Neural crest cell (in vitro differentiated cells): ENCODE data around the gene CHTF18. TPM values are rescaled to one million over a fixed set of nuclear protein-coding genes. Genes with fewer than 3 reads are reported as not detected.
"Not testable (repeated sequence)": the region's sequence is repeated elsewhere in the genome, so short reads cannot be mapped to it uniquely, and the experiment has no call there.

ENCODE experiments used
- DNase-seq: peaks from one replicate; pipeline ENCODE4 v3.0.0; 2021; ENCODE audit warnings: low read depth, mixed read lengths, low spot score
- H3K27ac Mint-ChIP-seq: one replicate; pipeline ENCODE4 v1.8.0; 2021; ENCODE audit warnings: mild to moderate bottlenecking, mixed read lengths; ENCODE audit not compliant: unreplicated experiment
- H3K27me3 Mint-ChIP-seq: 2 replicates; pipeline ENCODE4 v1.8.0; 2021; ENCODE audit warnings: low read depth, mild to moderate bottlenecking, mixed read lengths
- H3K36me3 Mint-ChIP-seq: 2 replicates; pipeline ENCODE4 v1.8.0; 2021; ENCODE audit warnings: low read depth, mild to moderate bottlenecking, mixed read lengths
- H3K4me1 Mint-ChIP-seq: 2 replicates; pipeline ENCODE4 v1.8.0; 2021; ENCODE audit warnings: mixed read lengths
- H3K4me3 Mint-ChIP-seq: one replicate; pipeline ENCODE4 v1.8.0; 2021; ENCODE audit warnings: mild to moderate bottlenecking, mixed read lengths
- H3K9me3 Mint-ChIP-seq: 2 replicates; pipeline ENCODE4 v1.8.0; 2021; ENCODE audit warnings: mixed read lengths
- total RNA-seq: library from RNA; stranded (reverse); gene quantifications from 2 replicates; pipeline ENCODE4 v1.2.1, GENCODE V29; 2021
- TF ChIP-seq, protein P1 (sequence below): fragments of 200-600 bp; sonication (generic); conservative IDR thresholded peaks from 2 replicates; pipeline ENCODE4 v1.5.0; 2021; ENCODE audit warnings: antibody characterized with exemption, mild to moderate bottlenecking

The CHTF18 gene
- total RNA-seq, 1 donor from 2014 or later = 169 TPM

DNA sequence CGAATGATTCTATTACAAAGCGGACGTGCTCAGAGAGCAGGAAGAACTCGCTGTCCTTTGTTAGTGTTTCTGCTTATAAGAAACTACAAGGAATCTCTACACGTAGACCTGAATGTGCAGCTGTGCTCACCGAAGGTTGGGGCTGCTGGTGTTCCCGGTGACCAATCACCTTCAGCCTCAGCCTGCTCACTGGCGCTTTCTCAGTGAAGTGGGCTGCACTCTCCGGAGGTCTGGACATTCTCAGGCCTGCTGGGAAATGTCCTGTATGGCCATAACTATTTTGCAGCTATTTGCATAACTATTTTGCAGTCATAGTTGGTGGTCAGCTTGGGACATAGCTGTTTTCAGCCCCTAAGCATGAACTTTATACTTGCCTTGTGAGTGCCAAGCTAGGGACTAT is 37.9 kb upstream of the CHTF18 start:
- Mint-ChIP-seq H3K27ac (no peak overlapping the region), H3K27me3 (peaks cover 5% of the 10 kb centered on the region), H3K4me3 (no peak overlapping the region), H3K4me1 (peaks cover 18% of the 10 kb centered on the region), H3K36me3 (no peaks in the 10 kb centered on the region), H3K9me3 (no peaks in the 10 kb centered on the region)
- no peak for DNase-seq
- TF ChIP-seq, protein P1, sequence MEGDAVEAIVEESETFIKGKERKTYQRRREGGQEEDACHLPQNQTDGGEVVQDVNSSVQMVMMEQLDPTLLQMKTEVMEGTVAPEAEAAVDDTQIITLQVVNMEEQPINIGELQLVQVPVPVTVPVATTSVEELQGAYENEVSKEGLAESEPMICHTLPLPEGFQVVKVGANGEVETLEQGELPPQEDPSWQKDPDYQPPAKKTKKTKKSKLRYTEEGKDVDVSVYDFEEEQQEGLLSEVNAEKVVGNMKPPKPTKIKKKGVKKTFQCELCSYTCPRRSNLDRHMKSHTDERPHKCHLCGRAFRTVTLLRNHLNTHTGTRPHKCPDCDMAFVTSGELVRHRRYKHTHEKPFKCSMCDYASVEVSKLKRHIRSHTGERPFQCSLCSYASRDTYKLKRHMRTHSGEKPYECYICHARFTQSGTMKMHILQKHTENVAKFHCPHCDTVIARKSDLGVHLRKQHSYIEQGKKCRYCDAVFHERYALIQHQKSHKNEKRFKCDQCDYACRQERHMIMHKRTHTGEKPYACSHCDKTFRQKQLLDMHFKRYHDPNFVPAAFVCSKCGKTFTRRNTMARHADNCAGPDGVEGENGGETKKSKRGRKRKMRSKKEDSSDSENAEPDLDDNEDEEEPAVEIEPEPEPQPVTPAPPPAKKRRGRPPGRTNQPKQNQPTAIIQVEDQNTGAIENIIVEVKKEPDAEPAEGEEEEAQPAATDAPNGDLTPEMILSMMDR = no peak

GRCh38 chr16:751152-752006 is 37.0 kb upstream of the CHTF18 start:
- H3K4me3 Mint-ChIP-seq = no peak overlapping the region

GRCh38 chr16:752007-752312 is 36.5 kb upstream of the CHTF18 start:
- Mint-ChIP-seq H3K9me3 (peaks cover 3% of the 10 kb centered on the region), H3K4me3 (no peak overlapping the region), H3K36me3 (no peaks in the 10 kb centered on the region), H3K27me3 (peaks cover 8% of the 10 kb centered on the region), H3K27ac (no peak overlapping the region), H3K4me1 (peaks cover 18% of the 10 kb centered on the region)
- TF ChIP-seq, protein P1 = no peak
- DNase-seq = no peak

More at GRCh38 chr16:751152-752006, 37.0 kb upstream of the CHTF18 start:
- Mint-ChIP-seq H3K4me1 (peaks cover 18% of the 10 kb centered on the region), H3K9me3 (peaks cover under 1% of the 10 kb centered on the region), H3K27ac (no peak overlapping the region), H3K27me3 (peaks cover 5% of the 10 kb centered on the region), H3K36me3 (no peaks in the 10 kb centered on the region)
- TF ChIP-seq, protein P1 = no peak
- DNase-seq = no peak

- not testable (repeated sequence) for H3K27ac Mint-ChIP-seq, H3K36me3 Mint-ChIP-seq, H3K27me3 Mint-ChIP-seq, DNase-seq, H3K9me3 Mint-ChIP-seq
- Mint-ChIP-seq H3K4me1 (peaks cover 18% of the 10 kb centered on the region), H3K4me3 (peak overlapping the region; percentile 47)
Measured at GRCh38 chr16:754121-754607, 34.3 kb upstream of the CHTF18 start.

DNA sequence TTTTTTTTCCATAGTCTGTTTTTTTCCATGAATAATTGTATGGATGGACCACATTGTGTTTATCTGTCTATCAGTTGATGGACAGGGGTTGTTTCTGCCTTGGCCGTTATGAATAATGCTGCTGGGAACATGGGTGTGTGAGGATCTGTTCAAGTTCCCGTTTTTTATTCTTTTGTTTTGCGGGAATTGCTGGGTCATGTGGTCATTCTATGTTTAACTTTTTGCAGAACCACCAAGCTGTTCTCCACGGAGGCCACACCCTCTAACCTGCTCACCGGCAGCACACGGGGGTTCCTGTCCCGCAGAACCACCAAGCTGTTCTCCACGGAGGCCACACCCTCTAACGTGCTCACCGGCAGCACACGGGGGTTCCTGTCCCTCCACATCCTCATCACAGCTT is 33.8 kb upstream of the CHTF18 start:
- TF ChIP-seq, protein P1 = no peak
- H3K36me3 Mint-ChIP-seq = no peaks in the 10 kb centered on the region
- no peak for DNase-seq
- H3K27ac Mint-ChIP-seq = no peak overlapping the region
- no peak overlapping the region for H3K4me3 Mint-ChIP-seq
- H3K9me3 Mint-ChIP-seq = peaks cover 3% of the 10 kb centered on the region
- H3K27me3 Mint-ChIP-seq = peaks cover 8% of the 10 kb centered on the region
- H3K4me1 Mint-ChIP-seq = peaks cover 18% of the 10 kb centered on the region

DNA sequence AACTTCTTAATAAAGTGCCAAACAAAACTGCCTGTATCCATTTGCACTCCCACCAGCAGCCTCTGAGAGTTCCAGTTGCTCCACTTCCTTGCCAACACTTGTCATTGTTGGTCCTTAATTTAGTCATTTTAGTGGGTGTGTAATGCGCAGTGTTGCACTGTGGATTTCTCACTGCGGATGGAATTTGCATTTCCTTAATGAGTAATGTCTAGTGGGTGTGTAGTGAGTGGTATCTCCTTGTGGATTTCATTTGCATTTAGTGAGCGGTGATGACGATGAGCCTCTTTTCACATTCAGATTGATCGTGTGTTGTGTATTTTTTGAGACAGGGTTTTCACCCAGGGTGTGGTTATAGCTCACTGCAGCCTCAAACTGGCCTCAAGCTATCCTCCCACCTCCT is 32.0 kb upstream of the CHTF18 start:
- Mint-ChIP-seq H3K27me3 (peaks cover 8% of the 10 kb centered on the region), H3K36me3 (no peaks in the 10 kb centered on the region), H3K27ac (no peak overlapping the region), H3K9me3 (peaks cover 3% of the 10 kb centered on the region), H3K4me3 (no peak overlapping the region), H3K4me1 (peaks cover 14% of the 10 kb centered on the region)
- TF ChIP-seq, protein P1 = no peak
- no peak for DNase-seq
